ENCODE measurements around the gene ANKRD42. TPM values are rescaled to one million over a fixed set of nuclear protein-coding genes. Genes with fewer than 3 reads are reported as not detected.
"Not testable (repeated sequence)": the region's sequence is repeated elsewhere in the genome, so short reads cannot be mapped to it uniquely, and the experiment has no call there.

Gene ANKRD42
- total RNA-seq, 1 experiment from 2014 or later: 5.4 TPM

GRCh38 chr11:83265331-83265730 lies 71.8 kb downstream of the ANKRD42 start:
- H3K36me3 ChIP-seq (ENCODE audit: control insufficient read depth in 1 of 2, insufficient read depth in 2 of 2, low read length in 2 of 2): peaks cover 0 to 12% of the 10 kb centered on the region in 2 experiments; a peak in 2 of 4 replicates

DNA sequence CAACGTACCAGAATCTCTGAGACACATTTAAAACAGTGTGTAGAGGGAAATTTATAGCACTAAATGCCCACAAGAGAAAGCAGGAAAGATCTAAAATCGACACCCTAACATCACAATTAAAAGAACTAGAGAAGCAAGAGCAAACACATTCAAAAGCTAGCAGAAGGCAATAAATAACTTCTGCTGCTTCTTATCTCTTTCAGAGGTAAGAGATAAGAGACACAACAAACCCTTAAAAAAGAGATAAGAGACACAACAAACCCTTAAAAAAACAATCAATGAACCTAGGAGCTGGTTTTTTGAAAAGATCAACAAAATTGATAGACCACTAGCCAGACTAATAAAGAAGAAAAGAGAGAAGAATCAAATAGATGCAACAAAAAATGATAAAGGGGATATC lies 75.6 kb downstream of the ANKRD42 start:
- RAD21 ChIA-PET (ENCODE audit: low non-redundant PET in 1 of 2, low total read pairs in 2 of 2, uncharacterized antibody in 2 of 2, unreplicated experiment in 2 of 2); CTCF ChIA-PET; H3K27me3 ChIP-seq (ENCODE audit: insufficient read depth, low read length); H3K9me3 ChIP-seq (ENCODE audit: control insufficient read depth in 1 of 2, insufficient read depth in 1 of 2, low read depth in 1 of 2, low read length in 2 of 2); DNase-seq (ENCODE audit: low read depth, low spot score); H3K9me2 ChIP-seq (ENCODE audit: insufficient read depth); BruUV-seq (replicated peaks); intact Hi-C loops (cut with micrococcal nuclease); H3K27ac ChIP-seq (ENCODE audit: low read depth, low read length); H3K4me1 ChIP-seq (ENCODE audit: control insufficient read depth in 1 of 2, insufficient read depth in 2 of 2, low read length in 2 of 2); H3K79me2 ChIP-seq (ENCODE audit: insufficient read depth, low read length); H3K4me2 ChIP-seq (ENCODE audit: low read length); H2AFZ ChIP-seq (ENCODE audit: low read depth, low read length, poor library complexity, severe bottlenecking); H3K4me3 ChIP-seq (replicated peaks in 1 of 2; ENCODE audit: low read depth in 1 of 2, low read length in 2 of 2); H3K9ac ChIP-seq (ENCODE audit: low read length); H4K20me1 ChIP-seq (ENCODE audit: insufficient read depth); POLR2A ChIA-PET; ATAC-seq: not testable (repeated sequence)
- peaks cover 8 to 18% of the 10 kb centered on the region in 2 experiments; a peak in 3 of 4 replicates for H3K36me3 ChIP-seq (ENCODE audit: control insufficient read depth in 1 of 2, insufficient read depth in 2 of 2, low read length in 2 of 2)

More at GRCh38 chr11:83265331-83265730, 71.8 kb downstream of the ANKRD42 start:
- H3K4me1 ChIP-seq (ENCODE audit: control insufficient read depth in 1 of 2, insufficient read depth in 2 of 2, low read length in 2 of 2): no peaks in the 10 kb centered on the region
- H3K9me3 ChIP-seq (ENCODE audit: control insufficient read depth in 1 of 2, insufficient read depth in 1 of 2, low read depth in 1 of 2, low read length in 2 of 2): no peaks in the 10 kb centered on the region
- no peak overlapping the region for H3K27ac ChIP-seq (ENCODE audit: low read depth, low read length)
- ChIA-PET POLR2A (no interaction called here), CTCF (no interaction called here), RAD21 (ENCODE audit: low non-redundant PET in 1 of 2, low total read pairs in 2 of 2, uncharacterized antibody in 2 of 2, unreplicated experiment in 2 of 2) (no interaction called here)
- DNase-seq (ENCODE audit: low read depth, low spot score) (no peak), ATAC-seq (no peak)
- H4K20me1 ChIP-seq (ENCODE audit: insufficient read depth): no peaks in the 10 kb centered on the region
- intact Hi-C loops (cut with micrococcal nuclease): no loop called here
- H3K4me2 ChIP-seq (ENCODE audit: low read length): no peak overlapping the region
- no peaks in the 10 kb centered on the region for H3K9me2 ChIP-seq (ENCODE audit: insufficient read depth)
- H3K9ac ChIP-seq (ENCODE audit: low read length): no peak overlapping the region
- no peaks in the 10 kb centered on the region for H3K27me3 ChIP-seq (ENCODE audit: insufficient read depth, low read length)
- H3K79me2 ChIP-seq (ENCODE audit: insufficient read depth, low read length): no peaks in the 10 kb centered on the region
- BruUV-seq (replicated peaks): no TSS peak
- TF ChIP-seq SRF (IDR thresholded peaks at IDR 0.05; ENCODE audit: low read depth) (no peak), JUND (IDR thresholded peaks at IDR 0.05) (no peak), FOSL1 (IDR thresholded peaks at IDR 0.05; ENCODE audit: low read depth) (no peak), ELF1 (IDR thresholded peaks at IDR 0.05; ENCODE audit: borderline replicate concordance, low read depth) (no peak), ZNF274 (IDR thresholded peaks at IDR 0.05; ENCODE audit: low read depth, low read length) (no peak)
- H3K4me3 ChIP-seq (replicated peaks in 1 of 2; ENCODE audit: low read depth in 1 of 2, low read length in 2 of 2): no peak overlapping the region
- H2AFZ ChIP-seq (ENCODE audit: low read depth, low read length, poor library complexity, severe bottlenecking): no peak overlapping the region

- H3K4me3 ChIP-seq (replicated peaks in 1 of 2; ENCODE audit: low read depth in 1 of 2, low read length in 2 of 2); ATAC-seq; H3K27me3 ChIP-seq (ENCODE audit: insufficient read depth, low read length); H3K9ac ChIP-seq (ENCODE audit: low read length); H3K9me2 ChIP-seq (ENCODE audit: insufficient read depth); intact Hi-C loops (cut with micrococcal nuclease); CTCF ChIA-PET; H2AFZ ChIP-seq (ENCODE audit: low read depth, low read length, poor library complexity, severe bottlenecking); POLR2A ChIA-PET; DNase-seq (ENCODE audit: low read depth, low spot score); H3K27ac ChIP-seq (ENCODE audit: low read depth, low read length); H4K20me1 ChIP-seq (ENCODE audit: insufficient read depth); RAD21 ChIA-PET (ENCODE audit: low non-redundant PET in 1 of 2, low total read pairs in 2 of 2, uncharacterized antibody in 2 of 2, unreplicated experiment in 2 of 2); H3K79me2 ChIP-seq (ENCODE audit: insufficient read depth, low read length); H3K9me3 ChIP-seq (ENCODE audit: control insufficient read depth in 1 of 2, insufficient read depth in 1 of 2, low read depth in 1 of 2, low read length in 2 of 2); H3K4me1 ChIP-seq (ENCODE audit: control insufficient read depth in 1 of 2, insufficient read depth in 2 of 2, low read length in 2 of 2); BruUV-seq (replicated peaks); H3K4me2 ChIP-seq (ENCODE audit: low read length): not testable (repeated sequence)
- peaks cover 8 to 16% of the 10 kb centered on the region in 2 experiments; a peak in 3 of 4 replicates for H3K36me3 ChIP-seq (ENCODE audit: control insufficient read depth in 1 of 2, insufficient read depth in 2 of 2, low read length in 2 of 2)
These were observed 78.2 kb downstream of the ANKRD42 start for GRCh38 chr11:83271734-83272133.

Measured in HCT116 (cell line).